ENCODE data around the gene CARHSP1. TPM values are rescaled to one million over a fixed set of nuclear protein-coding genes. Genes with fewer than 3 reads are reported as not detected.

The CARHSP1 gene
- total and polyA plus RNA-seq, 2 donors = 86.7 to 100 TPM

DNA sequence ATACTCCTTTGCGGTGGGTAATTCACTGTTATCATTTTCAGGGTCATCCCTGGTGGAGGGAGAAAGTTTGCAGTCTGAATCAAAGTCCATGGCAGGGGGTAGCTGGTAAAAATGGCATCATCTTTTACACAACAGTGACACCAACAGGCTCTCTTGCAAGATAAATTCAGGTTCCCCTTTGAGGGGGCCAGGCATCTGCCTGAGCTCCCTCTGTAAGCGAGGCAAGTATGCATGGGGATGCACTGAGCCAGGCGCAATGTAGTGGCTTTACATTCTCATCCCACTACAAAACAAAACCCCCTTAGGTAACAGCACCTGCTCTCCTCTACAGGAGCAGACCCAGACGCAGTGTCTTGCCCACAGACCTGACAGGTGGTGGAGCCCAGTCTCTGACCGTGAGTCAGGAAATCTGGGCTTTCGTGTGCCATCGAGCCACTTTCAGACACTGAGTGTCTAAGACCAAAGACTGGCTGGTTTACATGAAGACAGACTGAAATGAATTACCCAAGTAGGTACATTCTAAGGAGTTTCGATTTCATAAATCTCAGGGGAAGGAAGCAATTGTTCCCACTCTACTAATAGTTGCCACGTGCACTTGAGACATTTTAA, 31.0 kb upstream of the CARHSP1 start:
- 96% methylated on average over 9 of the region's 9 CpGs for WGBS
- no peaks in the 10 kb centered on the region for H3K27me3 ChIP-seq (ENCODE audit: control insufficient read depth in 2 of 2, insufficient read depth in 1 of 2, low read length in 1 of 2)
- peaks cover 82 to 92% of the 10 kb centered on the region in 2 donors for H3K36me3 ChIP-seq (ENCODE audit: control insufficient read depth in 2 of 2, insufficient read depth in 2 of 2, low read length in 1 of 2)
- no peak for DNase-seq (ENCODE audit: low read depth in 6 of 9, low spot score in 9 of 9)
- no peaks in the 10 kb centered on the region for H3K9me3 ChIP-seq (ENCODE audit: control insufficient read depth in 2 of 2, insufficient read depth in 1 of 2, low read length in 1 of 2)
- no peaks in the 10 kb centered on the region for H3K4me1 ChIP-seq (ENCODE audit: control insufficient read depth in 2 of 2, insufficient read depth in 2 of 2, low read length in 2 of 2)
- H3K27ac ChIP-seq (ENCODE audit: low read depth in 1 of 2, low read length in 1 of 2) = no peak overlapping the region
- H3K4me3 ChIP-seq (ENCODE audit: low read length in 2 of 2) = no peak overlapping the region

DNA sequence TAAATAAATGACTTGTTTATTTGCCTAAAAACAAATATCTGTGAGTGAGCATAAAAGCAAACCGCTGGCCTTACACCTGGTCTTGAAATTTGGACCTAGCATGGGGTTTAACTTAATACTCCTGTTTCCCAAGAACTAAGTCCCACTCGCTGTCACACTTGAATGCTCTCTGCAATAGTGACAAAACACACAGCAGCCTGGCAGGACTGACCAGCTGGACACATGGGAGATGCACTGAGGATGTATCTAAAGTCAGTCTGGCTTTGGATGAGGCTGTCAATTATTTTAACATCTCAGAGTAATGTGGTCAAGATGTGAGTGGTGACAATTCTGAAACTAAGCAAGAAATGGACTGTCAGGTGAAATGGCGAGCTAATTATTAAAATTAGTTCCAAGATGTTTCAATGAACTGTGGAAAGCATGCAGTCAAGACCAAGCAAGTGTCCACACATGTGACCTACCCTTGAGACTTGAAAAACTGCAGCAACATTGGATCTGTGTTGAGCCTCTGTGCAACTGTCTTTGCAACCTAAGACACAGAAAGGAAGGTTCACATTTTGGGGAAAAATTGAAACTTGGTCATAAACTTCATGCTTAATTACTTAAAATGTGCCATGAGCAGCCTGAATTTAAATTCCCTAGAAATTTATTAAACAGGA, 30.0 kb upstream of the CARHSP1 start:
- Histone ChIP-seq H3K27ac (ENCODE audit: low read depth in 1 of 2, low read length in 1 of 2) (no peak overlapping the region), H3K27me3 (ENCODE audit: control insufficient read depth in 2 of 2, insufficient read depth in 1 of 2, low read length in 1 of 2) (no peaks in the 10 kb centered on the region), H3K36me3 (ENCODE audit: control insufficient read depth in 2 of 2, insufficient read depth in 2 of 2, low read length in 1 of 2) (peaks cover 85 to 93% of the 10 kb centered on the region in 2 donors), H3K4me3 (ENCODE audit: low read length in 2 of 2) (no peak overlapping the region), H3K4me1 (ENCODE audit: control insufficient read depth in 2 of 2, insufficient read depth in 2 of 2, low read length in 2 of 2) (no peaks in the 10 kb centered on the region), H3K9me3 (ENCODE audit: control insufficient read depth in 2 of 2, insufficient read depth in 1 of 2, low read length in 1 of 2) (no peaks in the 10 kb centered on the region)
- DNase-seq (ENCODE audit: low read depth in 6 of 9, low spot score in 9 of 9) = no peak
- WGBS = 97% methylated on average over 3 of the region's 3 CpGs

DNA sequence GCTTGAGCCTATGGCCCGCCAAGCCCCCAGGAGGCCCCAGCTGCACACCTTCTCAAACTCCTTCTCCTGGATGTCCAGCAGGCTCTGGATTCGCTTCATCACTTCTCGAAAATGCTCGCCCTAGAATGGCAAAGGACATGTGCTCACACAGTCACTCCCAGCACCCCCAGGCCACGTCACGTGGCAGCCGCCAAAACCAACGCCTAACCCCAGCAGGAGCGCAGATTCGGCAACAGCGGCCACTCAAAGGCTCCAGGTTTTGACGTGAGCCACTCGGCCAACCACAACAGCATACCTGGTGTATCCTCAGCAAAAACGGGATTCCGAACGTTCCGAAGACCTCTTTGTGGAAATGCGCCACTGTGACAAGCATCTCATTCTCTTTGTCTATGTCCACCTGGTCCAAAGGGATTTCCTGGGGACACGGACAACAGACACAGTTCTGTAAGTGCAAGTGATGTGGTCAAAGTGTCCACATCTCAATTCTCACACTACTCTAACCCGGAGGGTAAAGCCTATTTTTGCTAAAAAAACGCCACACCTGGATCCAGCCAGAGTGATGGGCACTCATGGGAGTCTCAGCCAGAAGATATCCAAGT, 26.0 kb upstream of the CARHSP1 start:
- no peaks in the 10 kb centered on the region for H3K27me3 ChIP-seq (ENCODE audit: control insufficient read depth in 2 of 2, insufficient read depth in 1 of 2, low read length in 1 of 2)
- no peaks in the 10 kb centered on the region for H3K9me3 ChIP-seq (ENCODE audit: control insufficient read depth in 2 of 2, insufficient read depth in 1 of 2, low read length in 1 of 2)
- peaks cover 90 to 94% of the 10 kb centered on the region in 2 donors for H3K36me3 ChIP-seq (ENCODE audit: control insufficient read depth in 2 of 2, insufficient read depth in 2 of 2, low read length in 1 of 2)
- no peak overlapping the region for H3K27ac ChIP-seq (ENCODE audit: low read depth in 1 of 2, low read length in 1 of 2)
- 98% methylated on average over 21 of the region's 21 CpGs for WGBS
- no peak overlapping the region for H3K4me3 ChIP-seq (ENCODE audit: low read length in 2 of 2)
- H3K4me1 ChIP-seq (ENCODE audit: control insufficient read depth in 2 of 2, insufficient read depth in 2 of 2, low read length in 2 of 2) = no peaks in the 10 kb centered on the region
- DNase-seq (ENCODE audit: low read depth in 6 of 9, low spot score in 9 of 9) = no peak

DNA sequence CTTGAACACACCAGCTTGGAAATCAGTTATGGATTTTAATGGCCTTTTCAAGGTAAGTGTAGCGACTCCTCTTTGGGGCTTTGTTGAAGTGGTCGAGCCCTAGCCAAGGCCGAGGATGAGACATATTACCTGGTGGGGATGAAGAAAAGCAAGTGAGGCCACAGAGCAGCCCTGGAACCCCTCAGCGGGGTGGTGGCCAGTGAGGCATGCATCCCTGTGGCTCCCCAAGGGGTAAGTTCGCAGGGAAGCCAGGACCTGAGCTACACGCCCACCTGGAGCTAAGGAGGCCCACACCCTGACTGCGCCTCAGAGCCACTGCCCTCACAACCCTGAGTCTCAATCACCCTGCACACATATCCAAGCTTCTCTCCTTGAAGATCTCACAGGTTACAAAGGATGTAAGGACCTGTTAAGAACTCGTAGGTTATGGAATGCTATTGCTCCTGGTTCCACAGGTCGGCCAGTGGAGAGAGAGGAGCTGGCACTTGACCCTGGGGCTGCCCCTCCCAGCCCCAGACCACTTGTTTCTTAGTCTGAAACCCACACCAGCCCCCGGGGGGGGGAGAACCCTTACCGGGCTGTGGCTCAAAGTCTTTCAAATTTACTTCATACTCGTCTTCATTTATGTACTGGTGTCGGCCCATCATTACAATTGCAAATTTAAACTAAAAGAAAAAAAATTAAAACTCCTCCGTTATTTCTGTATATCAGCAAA, 25.3 kb upstream of the CARHSP1 start:
- H3K36me3 ChIP-seq (ENCODE audit: control insufficient read depth in 2 of 2, insufficient read depth in 2 of 2, low read length in 1 of 2) = peaks cover 90 to 92% of the 10 kb centered on the region in 2 donors
- DNase-seq (ENCODE audit: low read depth in 6 of 9, low spot score in 9 of 9) = no peak
- H3K4me3 ChIP-seq (ENCODE audit: low read length in 2 of 2) = no peak overlapping the region
- H3K9me3 ChIP-seq (ENCODE audit: control insufficient read depth in 2 of 2, insufficient read depth in 1 of 2, low read length in 1 of 2) = no peaks in the 10 kb centered on the region
- no peaks in the 10 kb centered on the region for H3K4me1 ChIP-seq (ENCODE audit: control insufficient read depth in 2 of 2, insufficient read depth in 2 of 2, low read length in 2 of 2)
- no peaks in the 10 kb centered on the region for H3K27me3 ChIP-seq (ENCODE audit: control insufficient read depth in 2 of 2, insufficient read depth in 1 of 2, low read length in 1 of 2)
- 94% methylated on average over 14 of the region's 14 CpGs for WGBS
- no peak overlapping the region for H3K27ac ChIP-seq (ENCODE audit: low read depth in 1 of 2, low read length in 1 of 2)

DNA sequence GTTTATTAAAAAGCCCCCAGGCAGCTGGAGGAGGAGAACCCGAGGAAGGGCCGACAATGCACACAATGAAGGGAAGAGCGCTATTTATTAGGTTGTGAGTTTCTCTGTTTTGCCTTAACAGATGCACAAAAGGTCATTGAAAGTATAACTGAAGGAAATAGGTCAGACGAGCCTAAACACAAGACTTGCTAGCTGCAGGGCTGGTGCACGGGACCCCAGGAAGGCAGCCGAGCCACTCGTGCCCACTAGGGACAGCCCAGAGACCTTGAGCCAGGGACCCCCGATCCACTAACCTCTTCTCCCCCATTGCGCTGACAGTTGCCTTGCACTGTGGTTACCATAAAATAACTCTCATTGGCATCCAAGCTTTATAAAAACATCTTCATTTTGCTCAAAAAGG, 24.6 kb upstream of the CARHSP1 start:
- whole genome bisulfite sequencing = 96% methylated on average over 9 of the region's 9 CpGs
- H3K4me3 ChIP-seq (ENCODE audit: low read length in 2 of 2) = no peak overlapping the region

DNA sequence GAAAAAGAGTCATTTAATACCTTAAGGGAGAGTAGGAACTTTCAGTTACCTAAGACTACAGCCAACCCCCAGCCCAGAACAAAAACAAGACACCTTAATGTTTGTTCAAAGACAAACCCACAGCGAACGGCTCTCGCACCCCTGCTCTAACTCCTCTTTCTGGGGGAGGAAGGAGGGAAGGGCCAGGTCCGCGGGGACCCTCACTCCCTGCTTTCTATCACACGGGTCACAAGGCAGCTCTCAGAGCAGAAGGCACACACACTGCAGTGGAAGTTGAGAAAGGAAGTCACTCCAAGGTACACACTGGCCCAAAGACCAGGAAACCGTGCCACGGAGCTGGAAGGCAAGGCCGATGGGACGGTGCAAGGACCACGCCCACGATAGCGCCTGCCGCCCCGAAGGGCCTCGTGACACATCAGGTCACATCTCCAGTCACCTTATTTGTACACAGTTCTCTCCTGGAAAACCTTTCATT, 23.3 kb upstream of the CARHSP1 start:
- no peaks in the 10 kb centered on the region for H3K4me1 ChIP-seq (ENCODE audit: control insufficient read depth in 2 of 2, insufficient read depth in 2 of 2, low read length in 2 of 2)
- DNase-seq (ENCODE audit: low read depth in 6 of 9, low spot score in 9 of 9) = no peak
- H3K27ac ChIP-seq (ENCODE audit: low read depth in 1 of 2, low read length in 1 of 2) = peak overlapping the region in 1 of 2 donors; percentile 78
- H3K9me3 ChIP-seq (ENCODE audit: control insufficient read depth in 2 of 2, insufficient read depth in 1 of 2, low read length in 1 of 2) = no peaks in the 10 kb centered on the region
- peaks cover 83% of the 10 kb centered on the region in 2 donors for H3K36me3 ChIP-seq (ENCODE audit: control insufficient read depth in 2 of 2, insufficient read depth in 2 of 2, low read length in 1 of 2)
- no peak overlapping the region for H3K4me3 ChIP-seq (ENCODE audit: low read length in 2 of 2)
- 96% methylated on average over 16 of the region's 16 CpGs for WGBS
- no peaks in the 10 kb centered on the region for H3K27me3 ChIP-seq (ENCODE audit: control insufficient read depth in 2 of 2, insufficient read depth in 1 of 2, low read length in 1 of 2)

More for the DNA sequence above, 24.6 kb upstream of the CARHSP1 start:
- no peak for DNase-seq (ENCODE audit: low read depth in 6 of 9, low spot score in 9 of 9)
- peaks cover 87 to 89% of the 10 kb centered on the region in 2 donors for H3K36me3 ChIP-seq (ENCODE audit: control insufficient read depth in 2 of 2, insufficient read depth in 2 of 2, low read length in 1 of 2)
- H3K9me3 ChIP-seq (ENCODE audit: control insufficient read depth in 2 of 2, insufficient read depth in 1 of 2, low read length in 1 of 2) = no peaks in the 10 kb centered on the region
- H3K27ac ChIP-seq (ENCODE audit: low read depth in 1 of 2, low read length in 1 of 2) = no peak overlapping the region
- H3K27me3 ChIP-seq (ENCODE audit: control insufficient read depth in 2 of 2, insufficient read depth in 1 of 2, low read length in 1 of 2) = no peaks in the 10 kb centered on the region
- no peaks in the 10 kb centered on the region for H3K4me1 ChIP-seq (ENCODE audit: control insufficient read depth in 2 of 2, insufficient read depth in 2 of 2, low read length in 2 of 2)

DNA sequence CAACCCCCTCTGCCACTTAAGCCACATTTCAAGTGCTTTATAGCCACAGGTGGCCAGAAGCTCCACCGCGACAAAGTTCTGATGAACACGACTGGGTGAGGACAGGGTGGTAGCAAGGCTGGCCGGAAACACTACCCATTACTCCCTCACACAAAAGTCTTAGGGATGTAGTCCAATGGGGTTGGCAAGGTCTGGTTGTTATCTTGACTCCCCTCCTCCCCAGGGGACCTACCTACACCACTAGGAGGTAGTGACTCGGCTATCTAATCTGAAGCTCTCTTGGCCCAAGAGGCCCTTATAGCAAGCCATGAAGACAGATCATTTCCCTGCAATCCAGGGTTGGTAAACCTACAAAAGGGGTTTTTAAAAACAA, 21.7 kb upstream of the CARHSP1 start:
- no peak overlapping the region for H3K27ac ChIP-seq (ENCODE audit: low read depth in 1 of 2, low read length in 1 of 2)
- H3K4me3 ChIP-seq (ENCODE audit: low read length in 2 of 2) = no peak overlapping the region
- H3K4me1 ChIP-seq (ENCODE audit: control insufficient read depth in 2 of 2, insufficient read depth in 2 of 2, low read length in 2 of 2) = no peaks in the 10 kb centered on the region
- no peak for DNase-seq (ENCODE audit: low read depth in 6 of 9, low spot score in 9 of 9)
- H3K9me3 ChIP-seq (ENCODE audit: control insufficient read depth in 2 of 2, insufficient read depth in 1 of 2, low read length in 1 of 2) = no peaks in the 10 kb centered on the region
- H3K36me3 ChIP-seq (ENCODE audit: control insufficient read depth in 2 of 2, insufficient read depth in 2 of 2, low read length in 1 of 2) = peaks cover 67 to 70% of the 10 kb centered on the region in 2 donors
- H3K27me3 ChIP-seq (ENCODE audit: control insufficient read depth in 2 of 2, insufficient read depth in 1 of 2, low read length in 1 of 2) = peaks cover 0 to 13% of the 10 kb centered on the region in 2 donors
- WGBS = 98% methylated on average over 5 of the region's 5 CpGs

DNA sequence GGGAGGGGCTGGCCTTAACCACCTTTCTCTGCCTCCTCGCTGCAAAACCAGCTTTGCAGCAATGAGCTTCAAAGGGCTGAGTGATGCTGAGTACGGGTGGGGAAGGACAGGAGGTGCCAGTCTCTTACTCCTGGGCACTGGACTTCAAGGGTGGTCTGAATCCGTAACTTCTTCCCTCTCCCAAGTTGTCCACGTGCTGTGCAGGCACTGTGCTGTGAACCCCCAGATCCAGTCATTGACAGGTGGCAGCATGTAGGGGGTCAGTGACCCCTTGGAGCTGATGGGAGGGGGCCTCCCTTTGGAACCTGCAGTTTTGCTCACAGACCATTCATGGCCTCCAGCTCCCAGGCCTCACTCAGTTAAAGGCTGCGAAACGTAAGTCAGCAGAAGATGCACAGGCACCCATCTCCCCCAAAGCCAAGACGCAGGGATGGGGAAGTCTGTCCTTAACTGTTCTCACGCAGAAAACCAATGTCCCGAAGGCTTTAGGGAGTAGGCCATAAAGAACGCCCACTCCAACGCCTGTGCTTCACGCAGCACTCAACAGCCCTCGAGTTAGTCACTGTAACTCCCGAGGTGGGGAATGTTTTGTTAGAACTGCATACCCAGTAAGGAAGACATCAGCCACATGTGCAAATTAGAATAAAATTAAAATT, 21.2 kb upstream of the CARHSP1 start:
- Histone ChIP-seq H3K4me1 (ENCODE audit: control insufficient read depth in 2 of 2, insufficient read depth in 2 of 2, low read length in 2 of 2) (no peaks in the 10 kb centered on the region), H3K4me3 (ENCODE audit: low read length in 2 of 2) (no peak overlapping the region), H3K9me3 (ENCODE audit: control insufficient read depth in 2 of 2, insufficient read depth in 1 of 2, low read length in 1 of 2) (no peaks in the 10 kb centered on the region), H3K36me3 (ENCODE audit: control insufficient read depth in 2 of 2, insufficient read depth in 2 of 2, low read length in 1 of 2) (peaks cover 62 to 65% of the 10 kb centered on the region in 2 donors), H3K27me3 (ENCODE audit: control insufficient read depth in 2 of 2, insufficient read depth in 1 of 2, low read length in 1 of 2) (peaks cover 0 to 18% of the 10 kb centered on the region in 2 donors), H3K27ac (ENCODE audit: low read depth in 1 of 2, low read length in 1 of 2) (no peak overlapping the region)
- 93% methylated on average over 14 of the region's 14 CpGs for whole genome bisulfite sequencing
- no peak for DNase-seq (ENCODE audit: low read depth in 6 of 9, low spot score in 9 of 9)
